SK-N-MC (cell line): ENCODE measurements around the gene CRIM1.

Source experiments
- EZH2 ChIP-seq: fragments of 200-600 bp; sonication (generic); IDR thresholded peaks from one replicate; pipeline ENCODE4 v1.6.1; 2017; ENCODE audit warnings: antibody characterized with exemption
- POLR2AphosphoS5 ChIP-seq: IDR thresholded peaks from 2 replicates; pipeline ENCODE4 v1.6.1; 2012; ENCODE audit warnings: mild to moderate bottlenecking, low read depth, low read length, borderline replicate concordance

- TF ChIP-seq EZH2 = no peak
- no peak for TF ChIP-seq POLR2AphosphoS5
Measured at GRCh38 chr2:36326286-36326685, 29.3 kb upstream of the CRIM1 start.
